ENCODE results near the gene EDEM2. TPM values are rescaled to one million over a fixed set of nuclear protein-coding genes. Genes with fewer than 3 reads are reported as not detected.
A peak's percentile ranks its signal among the peaks of the same experiment; 100 is the strongest.

The EDEM2 gene
- total and polyA plus RNA-seq, 2 of the 13 experiments (the other 11 are each of a cell fraction or from before 2014, with no cell fraction given) = 33.1 to 46.9 TPM

DNA sequence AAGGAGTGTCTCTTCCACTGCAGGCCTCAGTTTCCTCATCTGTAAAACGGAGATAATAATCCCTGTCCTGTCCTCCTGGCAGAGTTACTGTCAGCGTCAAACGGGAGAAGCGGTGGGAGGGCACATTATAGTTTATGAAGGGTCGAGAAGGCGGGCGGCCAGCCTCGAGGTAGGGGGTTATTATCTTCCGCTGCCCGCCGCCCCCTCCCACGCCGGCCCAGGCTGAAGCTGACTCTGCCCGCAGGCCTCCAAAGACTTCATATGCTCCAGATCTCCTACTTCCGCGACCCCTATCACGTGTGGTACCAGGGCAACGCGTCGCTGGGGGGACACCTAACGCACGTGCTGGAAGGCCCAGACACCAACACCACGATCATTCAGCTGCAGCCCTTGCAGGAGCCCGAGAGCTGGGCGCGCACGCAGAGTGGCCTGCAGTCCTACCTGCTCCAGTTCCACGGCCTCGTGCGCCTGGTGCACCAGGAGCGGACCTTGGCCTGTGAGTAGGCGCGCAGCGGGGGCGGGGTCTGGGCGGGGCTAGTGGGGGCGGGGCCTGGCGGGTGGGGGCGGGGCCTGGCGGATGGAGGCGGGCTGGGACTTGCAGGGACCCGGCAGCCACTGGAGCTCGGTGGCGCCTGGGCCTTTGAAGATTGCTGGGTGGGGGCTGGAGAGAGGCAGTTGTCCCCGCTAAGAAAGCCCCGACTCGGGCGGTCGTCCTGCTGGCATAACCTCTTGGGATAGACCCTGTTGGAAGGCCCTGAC lies 27.5 kb upstream of the EDEM2 start (continued):
- TF ChIP-seq, protein P1, sequence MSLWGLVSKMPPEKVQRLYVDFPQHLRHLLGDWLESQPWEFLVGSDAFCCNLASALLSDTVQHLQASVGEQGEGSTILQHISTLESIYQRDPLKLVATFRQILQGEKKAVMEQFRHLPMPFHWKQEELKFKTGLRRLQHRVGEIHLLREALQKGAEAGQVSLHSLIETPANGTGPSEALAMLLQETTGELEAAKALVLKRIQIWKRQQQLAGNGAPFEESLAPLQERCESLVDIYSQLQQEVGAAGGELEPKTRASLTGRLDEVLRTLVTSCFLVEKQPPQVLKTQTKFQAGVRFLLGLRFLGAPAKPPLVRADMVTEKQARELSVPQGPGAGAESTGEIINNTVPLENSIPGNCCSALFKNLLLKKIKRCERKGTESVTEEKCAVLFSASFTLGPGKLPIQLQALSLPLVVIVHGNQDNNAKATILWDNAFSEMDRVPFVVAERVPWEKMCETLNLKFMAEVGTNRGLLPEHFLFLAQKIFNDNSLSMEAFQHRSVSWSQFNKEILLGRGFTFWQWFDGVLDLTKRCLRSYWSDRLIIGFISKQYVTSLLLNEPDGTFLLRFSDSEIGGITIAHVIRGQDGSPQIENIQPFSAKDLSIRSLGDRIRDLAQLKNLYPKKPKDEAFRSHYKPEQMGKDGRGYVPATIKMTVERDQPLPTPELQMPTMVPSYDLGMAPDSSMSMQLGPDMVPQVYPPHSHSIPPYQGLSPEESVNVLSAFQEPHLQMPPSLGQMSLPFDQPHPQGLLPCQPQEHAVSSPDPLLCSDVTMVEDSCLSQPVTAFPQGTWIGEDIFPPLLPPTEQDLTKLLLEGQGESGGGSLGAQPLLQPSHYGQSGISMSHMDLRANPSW (CRISPR knock-in tag; IDR thresholded peaks at IDR 0.05; ENCODE audit: borderline replicate concordance) = no peak
- TF ChIP-seq, protein P2, sequence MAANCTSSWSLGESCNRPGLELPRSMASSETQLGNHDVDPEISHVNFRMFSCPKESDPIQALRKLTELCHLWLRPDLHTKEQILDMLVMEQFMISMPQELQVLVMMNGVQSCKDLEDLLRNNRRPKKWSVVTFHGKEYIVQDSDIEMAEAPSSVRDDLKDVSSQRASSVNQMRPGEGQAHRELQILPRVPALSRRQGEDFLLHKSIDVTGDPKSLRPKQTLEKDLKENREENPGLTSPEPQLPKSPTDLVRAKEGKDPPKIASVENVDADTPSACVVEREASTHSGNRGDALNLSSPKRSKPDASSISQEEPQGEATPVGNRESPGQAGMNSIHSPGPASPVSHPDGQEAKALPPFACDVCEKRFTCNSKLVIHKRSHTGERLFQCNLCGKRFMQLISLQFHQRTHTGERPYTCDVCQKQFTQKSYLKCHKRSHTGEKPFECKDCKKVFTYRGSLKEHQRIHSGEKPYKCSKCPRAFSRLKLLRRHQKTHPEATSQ (CRISPR knock-in tag; IDR thresholded peaks at IDR 0.05; ENCODE audit: borderline replicate concordance) = peak; percentile 82; the same call in 1 of the 2 replicates
- TF ChIP-seq ZSCAN30 (CRISPR knock-in tag; IDR thresholded peaks at IDR 0.05) (no peak), ATM (IDR thresholded peaks at IDR 0.05; ENCODE audit: borderline replicate concordance) (no peak), ARID2 (CRISPR knock-in tag; IDR thresholded peaks at IDR 0.05; ENCODE audit: borderline replicate concordance) (peak; percentile 89; the same call in 1 of the 2 replicates), ZNF432 (CRISPR knock-in tag; IDR thresholded peaks at IDR 0.05; ENCODE audit: borderline replicate concordance) (no peak), SMAD3 (CRISPR knock-in tag; IDR thresholded peaks at IDR 0.05) (peak; percentile 84; the same call in 1 of the 2 replicates), ZNF660 (CRISPR knock-in tag; IDR thresholded peaks at IDR 0.05; ENCODE audit: borderline replicate concordance, low read depth) (no peak; the same call in 1 of the 2 replicates), ZNF816 (CRISPR knock-in tag; IDR thresholded peaks at IDR 0.05; ENCODE audit: borderline replicate concordance) (no peak), CBFB (CRISPR knock-in tag; IDR thresholded peaks at IDR 0.05) (peak; percentile 73; the same call in 1 of the 2 replicates), ZNF24 (IDR thresholded peaks at IDR 0.05) (no peak), MTF2 (CRISPR knock-in tag; IDR thresholded peaks at IDR 0.05; ENCODE audit: borderline replicate concordance) (no peak), ZNF256 (CRISPR knock-in tag; conservative IDR thresholded peaks at IDR 0.05) (no peak), ZNF782 (CRISPR knock-in tag; IDR thresholded peaks at IDR 0.05; ENCODE audit: borderline replicate concordance) (peak; percentile 96), ZNF354B (CRISPR knock-in tag; IDR thresholded peaks at IDR 0.05) (no peak), U2AF2 (IDR thresholded peaks at IDR 0.05; ENCODE audit: low read depth, low read length) (0 out of 2 replicates have a peak, but pooled peaks have one; percentile 73), PHF21A (CRISPR knock-in tag; IDR thresholded peaks at IDR 0.05) (no peak)
- TF ChIP-seq, protein P3, sequence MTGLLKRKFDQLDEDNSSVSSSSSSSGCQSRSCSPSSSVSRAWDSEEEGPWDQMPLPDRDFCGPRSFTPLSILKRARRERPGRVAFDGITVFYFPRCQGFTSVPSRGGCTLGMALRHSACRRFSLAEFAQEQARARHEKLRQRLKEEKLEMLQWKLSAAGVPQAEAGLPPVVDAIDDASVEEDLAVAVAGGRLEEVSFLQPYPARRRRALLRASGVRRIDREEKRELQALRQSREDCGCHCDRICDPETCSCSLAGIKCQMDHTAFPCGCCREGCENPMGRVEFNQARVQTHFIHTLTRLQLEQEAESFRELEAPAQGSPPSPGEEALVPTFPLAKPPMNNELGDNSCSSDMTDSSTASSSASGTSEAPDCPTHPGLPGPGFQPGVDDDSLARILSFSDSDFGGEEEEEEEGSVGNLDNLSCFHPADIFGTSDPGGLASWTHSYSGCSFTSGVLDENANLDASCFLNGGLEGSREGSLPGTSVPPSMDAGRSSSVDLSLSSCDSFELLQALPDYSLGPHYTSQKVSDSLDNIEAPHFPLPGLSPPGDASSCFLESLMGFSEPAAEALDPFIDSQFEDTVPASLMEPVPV (CRISPR knock-in tag; IDR thresholded peaks at IDR 0.05) = peak; percentile 99
- TF ChIP-seq, protein P4, sequence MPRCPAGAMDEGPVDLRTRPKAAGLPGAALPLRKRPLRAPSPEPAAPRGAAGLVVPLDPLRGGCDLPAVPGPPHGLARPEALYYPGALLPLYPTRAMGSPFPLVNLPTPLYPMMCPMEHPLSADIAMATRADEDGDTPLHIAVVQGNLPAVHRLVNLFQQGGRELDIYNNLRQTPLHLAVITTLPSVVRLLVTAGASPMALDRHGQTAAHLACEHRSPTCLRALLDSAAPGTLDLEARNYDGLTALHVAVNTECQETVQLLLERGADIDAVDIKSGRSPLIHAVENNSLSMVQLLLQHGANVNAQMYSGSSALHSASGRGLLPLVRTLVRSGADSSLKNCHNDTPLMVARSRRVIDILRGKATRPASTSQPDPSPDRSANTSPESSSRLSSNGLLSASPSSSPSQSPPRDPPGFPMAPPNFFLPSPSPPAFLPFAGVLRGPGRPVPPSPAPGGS (CRISPR knock-in tag; IDR thresholded peaks at IDR 0.05) = peak; percentile 80
- TF ChIP-seq, protein P5, sequence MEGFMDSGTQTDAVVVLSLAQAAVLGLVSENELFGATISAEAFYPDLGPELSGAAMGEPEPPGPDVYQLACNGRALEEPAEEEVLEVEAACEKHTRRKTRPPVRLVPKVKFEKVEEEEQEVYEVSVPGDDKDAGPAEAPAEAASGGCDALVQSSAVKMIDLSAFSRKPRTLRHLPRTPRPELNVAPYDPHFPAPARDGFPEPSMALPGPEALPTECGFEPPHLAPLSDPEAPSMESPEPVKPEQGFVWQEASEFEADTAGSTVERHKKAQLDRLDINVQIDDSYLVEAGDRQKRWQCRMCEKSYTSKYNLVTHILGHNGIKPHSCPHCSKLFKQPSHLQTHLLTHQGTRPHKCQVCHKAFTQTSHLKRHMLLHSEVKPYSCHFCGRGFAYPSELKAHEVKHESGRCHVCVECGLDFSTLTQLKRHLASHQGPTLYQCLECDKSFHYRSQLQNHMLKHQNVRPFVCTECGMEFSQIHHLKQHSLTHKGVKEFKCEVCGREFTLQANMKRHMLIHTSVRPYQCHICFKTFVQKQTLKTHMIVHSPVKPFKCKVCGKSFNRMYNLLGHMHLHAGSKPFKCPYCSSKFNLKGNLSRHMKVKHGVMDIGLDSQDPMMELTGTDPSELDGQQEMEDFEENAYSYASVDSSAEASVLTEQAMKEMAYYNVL (CRISPR knock-in tag; IDR thresholded peaks at IDR 0.05; ENCODE audit: borderline replicate concordance) = 0 out of 2 replicates have a peak, but pooled peaks have one; percentile 62

All from HepG2 (cell line).